Measurements from ENCODE around the gene TMBIM6.

The TMBIM6 gene

GRCh38 chr12:49740930-49741881 lies at the start of gene TMBIM6:
Gene TMBIM6, plus strand, starts transcription at chr12:49741557. Its CDS starts 10,937 bp downstream, at chr12:49752494.
- in situ Hi-C loops (cut with HindIII; ENCODE audit: low pct_ligation_motif_present, low sequenced_read_pairs): no loop called here
- DNase-seq: peak; percentile 100
- no peaks in the 10 kb centered on the region for H3K36me3 ChIP-seq (replicated peaks)
- peak within 1 kb of the TSS; percentile 78 for H3K4me3 ChIP-seq (ENCODE audit: low read depth, low read length)
- peak within 1 kb of the TSS; percentile 96 for H3K27ac ChIP-seq
- no peaks in the 10 kb centered on the region for H3K27me3 ChIP-seq (replicated peaks)
- TF ChIP-seq CTCF (IDR thresholded peaks at IDR 0.05; ENCODE audit: low read depth, low read length, missing control alignments): peak; percentile 95

- Histone ChIP-seq H3K36me3 (replicated peaks) (no peaks in the 10 kb centered on the region), H3K4me3 (ENCODE audit: low read depth, low read length) (no peak overlapping the region), H3K27me3 (replicated peaks) (no peaks in the 10 kb centered on the region), H3K27ac (no peak overlapping the region)
- in situ Hi-C loops (cut with HindIII; ENCODE audit: low pct_ligation_motif_present, low sequenced_read_pairs): no loop called here
- no peak for TF ChIP-seq CTCF (IDR thresholded peaks at IDR 0.05; ENCODE audit: low read depth, low read length, missing control alignments)
- DNase-seq: no peak
Observed at GRCh38 chr12:49692851-49693250, 48.5 kb upstream of the TMBIM6 start.

- in situ Hi-C loops (cut with HindIII; ENCODE audit: low pct_ligation_motif_present, low sequenced_read_pairs): no loop called here
- H3K27ac ChIP-seq: no peak overlapping the region
- H3K4me3 ChIP-seq (ENCODE audit: low read depth, low read length): no peak overlapping the region
- H3K36me3 ChIP-seq (replicated peaks): no peaks in the 10 kb centered on the region
- no peak for TF ChIP-seq CTCF (IDR thresholded peaks at IDR 0.05; ENCODE audit: low read depth, low read length, missing control alignments)
- peak; percentile 42 for DNase-seq
- H3K27me3 ChIP-seq (replicated peaks): no peaks in the 10 kb centered on the region
Observed at GRCh38 chr12:49693931-49694444, 47.4 kb upstream of the TMBIM6 start.

GRCh38 chr12:49696723-49697122 lies 44.6 kb upstream of the TMBIM6 start:
- in situ Hi-C loops (cut with HindIII; ENCODE audit: low pct_ligation_motif_present, low sequenced_read_pairs): no loop called here
- no peak for DNase-seq

GRCh38 chr12:49697808-49698207 lies 43.5 kb upstream of the TMBIM6 start:
- Histone ChIP-seq H3K27me3 (replicated peaks) (no peaks in the 10 kb centered on the region), H3K27ac (no peak overlapping the region), H3K4me3 (ENCODE audit: low read depth, low read length) (no peak overlapping the region), H3K36me3 (replicated peaks) (no peaks in the 10 kb centered on the region)
- in situ Hi-C loops (cut with HindIII; ENCODE audit: low pct_ligation_motif_present, low sequenced_read_pairs): no loop called here
- no peak for DNase-seq
- TF ChIP-seq CTCF (IDR thresholded peaks at IDR 0.05; ENCODE audit: low read depth, low read length, missing control alignments): no peak

More at GRCh38 chr12:49696723-49697122, 44.6 kb upstream of the TMBIM6 start:
- H3K36me3 ChIP-seq (replicated peaks): no peaks in the 10 kb centered on the region
- H3K27ac ChIP-seq: no peak overlapping the region
- H3K4me3 ChIP-seq (ENCODE audit: low read depth, low read length): no peak overlapping the region
- no peaks in the 10 kb centered on the region for H3K27me3 ChIP-seq (replicated peaks)
- no peak for TF ChIP-seq CTCF (IDR thresholded peaks at IDR 0.05; ENCODE audit: low read depth, low read length, missing control alignments)

Data from brain microvascular endothelial cell (primary cell).